ENCODE data around the gene SLAMF9.

DNA sequence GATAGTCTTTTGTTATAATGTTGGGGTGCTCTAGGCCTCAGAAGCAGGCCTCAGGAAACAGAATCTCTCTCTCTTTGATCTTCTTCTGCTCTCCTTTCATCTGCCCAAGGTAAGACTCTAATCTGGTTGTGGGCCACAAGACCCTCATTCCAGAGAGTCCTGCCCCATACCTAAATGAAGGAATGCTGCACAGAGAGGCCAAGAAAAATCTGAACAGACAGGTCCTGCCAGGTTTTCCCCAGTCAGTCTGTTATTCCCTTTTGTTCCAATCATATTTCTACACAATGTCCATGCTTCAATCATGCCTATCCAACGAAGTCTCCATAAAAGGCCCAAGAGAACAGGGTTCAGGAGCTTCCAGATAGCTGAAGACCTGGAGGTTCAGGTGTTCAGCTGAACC, 47.1 kb downstream of the SLAMF9 start:
- TF ChIP-seq, protein P1, sequence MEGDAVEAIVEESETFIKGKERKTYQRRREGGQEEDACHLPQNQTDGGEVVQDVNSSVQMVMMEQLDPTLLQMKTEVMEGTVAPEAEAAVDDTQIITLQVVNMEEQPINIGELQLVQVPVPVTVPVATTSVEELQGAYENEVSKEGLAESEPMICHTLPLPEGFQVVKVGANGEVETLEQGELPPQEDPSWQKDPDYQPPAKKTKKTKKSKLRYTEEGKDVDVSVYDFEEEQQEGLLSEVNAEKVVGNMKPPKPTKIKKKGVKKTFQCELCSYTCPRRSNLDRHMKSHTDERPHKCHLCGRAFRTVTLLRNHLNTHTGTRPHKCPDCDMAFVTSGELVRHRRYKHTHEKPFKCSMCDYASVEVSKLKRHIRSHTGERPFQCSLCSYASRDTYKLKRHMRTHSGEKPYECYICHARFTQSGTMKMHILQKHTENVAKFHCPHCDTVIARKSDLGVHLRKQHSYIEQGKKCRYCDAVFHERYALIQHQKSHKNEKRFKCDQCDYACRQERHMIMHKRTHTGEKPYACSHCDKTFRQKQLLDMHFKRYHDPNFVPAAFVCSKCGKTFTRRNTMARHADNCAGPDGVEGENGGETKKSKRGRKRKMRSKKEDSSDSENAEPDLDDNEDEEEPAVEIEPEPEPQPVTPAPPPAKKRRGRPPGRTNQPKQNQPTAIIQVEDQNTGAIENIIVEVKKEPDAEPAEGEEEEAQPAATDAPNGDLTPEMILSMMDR (conservative IDR thresholded peaks at IDR 0.05; ENCODE audit: low read depth, low read length): no peak
- no peak for TF ChIP-seq EZH2 (IDR thresholded peaks at IDR 0.05; ENCODE audit: borderline replicate concordance, low read depth, low read length, poor library complexity, severe bottlenecking)
